GM12878 (cell line): ENCODE data around the gene ATG12. TPM values are rescaled to one million over a fixed set of nuclear protein-coding genes. Genes with fewer than 3 reads are reported as not detected.

Experiments
- ATAC-seq: fragments of 200-7000 bp; cut with Tn5 transposase; 3 replicates; pipeline ENCODE4 v1.9.1; 2020; ENCODE audit warnings: mild to moderate bottlenecking, moderate library complexity
- BruUV-seq: library from RNA; stranded (reverse); fragments of 400-500 nt; replicated peaks from 2 replicates; lab custom pipeline; 2021; lab: Mats Ljungman, UMichigan
- CTCF ChIA-PET: fragments of 300-600 bp; sonication (Branson Sonifier 250); formaldehyde crosslinking; extraction: SDS; loops from one replicate; lab custom pipeline; 2021; ENCODE audit warnings: inconsistent platforms; lab: Yijun Ruan, JAX
- POLR2A ChIA-PET: fragments of 350-600 bp; formaldehyde crosslinking; extraction: SDS; loops from one replicate; lab custom pipeline; 2021; ENCODE audit warnings: inconsistent platforms; lab: Charles Lee
- RAD21 ChIA-PET: fragments of 300-600 bp; sonication (Branson Sonifier 250); formaldehyde crosslinking; loops from one replicate; lab custom pipeline; 2023; ENCODE audit warnings: antibody characterized with exemption; ENCODE audit not compliant: unreplicated experiment; lab: Charles Lee
- SMC1A ChIA-PET: fragments of 300-600 bp; sonication (Branson Sonifier 250); formaldehyde crosslinking; loops from one replicate; lab custom pipeline; 2023; ENCODE audit not compliant: unreplicated experiment, uncharacterized antibody; lab: Charles Lee
- DNase-seq: peaks from one replicate; pipeline ENCODE4 v3.0.0-alpha.2; 2011; ENCODE audit warnings: low read depth, low spot score
- FAIRE-seq: peaks from 3 replicates; lab custom pipeline; 2011; peaks lifted over from hg19 to GRCh38; lab: Jason Lieb, UNC
- H2AFZ ChIP-seq: 2 replicates; pipeline ENCODE4 v1.6.0; 2011; ENCODE audit warnings: low read depth, low read length, control low read depth; ENCODE audit not compliant: control insufficient read depth
- H3K27ac ChIP-seq: 2 replicates; pipeline ENCODE4 v1.5.1; 2011; ENCODE audit warnings: control low read depth; ENCODE audit not compliant: control insufficient read depth, insufficient read depth
- H3K27me3 ChIP-seq, 2 experiments: replicated peaks in 1 of 2; 2 replicates each; pipeline versions ENCODE4 v1.6.0 to v1.6.1; 2011; ENCODE audit warnings: low read length in 1 of 2; ENCODE audit not compliant: control insufficient read depth in 2 of 2, insufficient read depth in 2 of 2
- H3K36me3 ChIP-seq, 2 experiments: 2 replicates each; pipeline ENCODE4 v1.5.1; 2011; ENCODE audit warnings: low read length in 1 of 2; ENCODE audit not compliant: control insufficient read depth in 2 of 2, insufficient read depth in 2 of 2
- H3K4me1 ChIP-seq: 2 replicates; pipeline ENCODE4 v1.6.1; 2011; ENCODE audit warnings: mild to moderate bottlenecking, low read length, moderate library complexity, mixed read lengths; ENCODE audit not compliant: control insufficient read depth, insufficient read depth
- H3K4me2 ChIP-seq: 2 replicates; pipeline ENCODE4 v1.6.0; 2011; ENCODE audit warnings: control low read depth; ENCODE audit not compliant: control insufficient read depth, insufficient read depth
- H3K4me3 ChIP-seq: fragments of 200-600 bp; sonication (generic); 2 replicates; pipeline ENCODE4 v1.5.1; 2016
- H3K79me2 ChIP-seq: 2 replicates; pipeline ENCODE4 v1.6.0; 2011; ENCODE audit warnings: low read length; ENCODE audit not compliant: control insufficient read depth, insufficient read depth
- H3K9ac ChIP-seq: 2 replicates; pipeline ENCODE4 v1.8.0; 2011; ENCODE audit warnings: low read length, control low read depth, mixed read lengths; ENCODE audit not compliant: control insufficient read depth, insufficient read depth
- H3K9me3 ChIP-seq: replicated peaks from 3 replicates; pipeline ENCODE4 v1.5.1; 2011; ENCODE audit warnings: mild to moderate bottlenecking, low read length; ENCODE audit not compliant: control insufficient read depth, insufficient read depth
- H4K20me1 ChIP-seq: 2 replicates; pipeline ENCODE4 v1.6.0; 2011; ENCODE audit not compliant: control insufficient read depth, insufficient read depth
- ESRRA ChIP-seq: IDR thresholded peaks from 2 replicates; pipeline ENCODE4 v1.6.1; 2012; ENCODE audit warnings: mild to moderate bottlenecking, low read length, improper control_type of control experiment
- KLF5 ChIP-seq: fragments of 450-650 bp; IDR thresholded peaks from 2 replicates; pipeline ENCODE4 v1.6.1; 2014; ENCODE audit warnings: mild to moderate bottlenecking; ENCODE audit not compliant: partially characterized antibody
- ZNF207 ChIP-seq: fragments of 450-650 bp; IDR thresholded peaks from 2 replicates; pipeline ENCODE4 v1.6.1; 2014; ENCODE audit warnings: antibody characterized with exemption, mild to moderate bottlenecking, borderline replicate concordance
- ZNF592 ChIP-seq: fragments of 450-650 bp; IDR thresholded peaks from 2 replicates; pipeline ENCODE4 v1.6.1; 2017; ENCODE audit warnings: mild to moderate bottlenecking, moderate library complexity
- WGBS: methylation state at CpG from one replicate; pipeline ENCODE4 v1.1.6; 2016; ENCODE audit warnings: low lambda C conversion rate; ENCODE audit not compliant: insufficient replicate concordance, insufficient coverage; ENCODE audit errors: missing lambda C conversion rate; 5-methylcytosine and 5-hydroxymethylcytosine counted together
- in situ Hi-C: fragments of 300-500 bp; cut with MboI; formaldehyde crosslinking; loops from 9 replicates; pipeline ENCODE4 v1.14.3; 2018; ENCODE audit warnings: mixed read lengths
- intact Hi-C: fragments of 100-400 bp; cut with micrococcal nuclease; formaldehyde crosslinking; loops from one replicate; pipeline ENCODE4 v1.14.2; 2022; ENCODE audit not compliant: unreplicated experiment
- polyA plus RNA-seq, 11 experiments: library from polyadenylated mRNA; depleted of rRNA in 4 of 11; unstranded in 6 of 11; stranded (reverse) in 5 of 11; fragments of >200 nt; fragmentation: Nextera tagmentation in 4 of 11; fragmentation: Illumina TruSeq in 1 of 11; extraction: Ambion mirVana in 4 of 11; extraction: Trizol in 1 of 11; gene quantifications; 1 replicate in 1 of 11; 2 replicates in 10 of 11; pipeline versions ENCODE4 v1.2.1 to v1.2.3, GENCODE V29; 2011 to 2016; ENCODE audit warnings: inconsistent platforms in 2 of 11, missing spikeins in 2 of 11, low read depth in 1 of 11
- total RNA-seq, 4 experiments: library from RNA; depleted of rRNA in 3 of 4; stranded (reverse); fragments of >200 nt in 3 of 4; fragmentation: Illumina TruSeq in 1 of 4; extraction: Trizol in 1 of 4; gene quantifications; 2 replicates each; pipeline versions ENCODE4 v1.2.1 to v1.2.3, GENCODE V29; 2013 to 2021
- TF ChIP-seq, protein P1 (sequence below): IDR thresholded peaks from 2 replicates; pipeline ENCODE4 v1.6.1; 2012; ENCODE audit warnings: improper control_type of control experiment, low read depth, low read length; ENCODE audit not compliant: insufficient replicate concordance

Gene ATG12
- total and polyA plus RNA-seq, 10 of the 15 experiments (the other 5 are each of a cell fraction or from before 2014, with no cell fraction given): 23.2 to 92.0 (median 58.6) TPM

DNA sequence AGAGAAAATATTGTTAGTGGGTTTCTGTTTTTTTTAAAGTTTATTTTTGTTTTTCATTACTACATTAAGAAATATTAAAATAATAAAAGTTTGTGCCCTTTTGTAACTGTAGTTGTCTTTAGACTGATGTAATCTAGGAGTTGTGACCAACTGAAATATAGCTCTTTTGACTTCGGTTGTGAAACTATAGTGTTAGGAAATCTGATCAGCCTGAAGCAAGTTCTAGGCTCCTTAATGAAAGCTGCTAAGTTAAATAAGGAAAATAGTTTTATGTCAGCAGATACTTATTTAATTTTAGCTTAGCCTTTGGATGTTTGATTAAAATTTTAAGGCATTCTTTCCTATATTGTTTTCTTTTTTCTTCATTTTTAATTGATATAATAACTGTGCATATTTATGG, 14.6 kb upstream of the ATG12 start:
- H3K27ac ChIP-seq: no peak overlapping the region
- ChIA-PET CTCF (interaction anchor here (0.8 to 1.3 kb wide), 2 partner anchors 9 to 13 kb away, joined by 3 read pairs; no protein-coding TSS in a partner anchor), SMC1A (interaction anchor here (0.9 to 1.0 kb wide), 2 partner anchors 11 to 231 kb away, joined by 3 read pairs; no protein-coding TSS in a partner anchor), RAD21 (interaction anchor here (0.9 kb wide), 1 partner anchor 21 kb away, joined by 3 read pairs; no protein-coding TSS in a partner anchor), POLR2A (interaction anchor here (0.7 kb wide), 1 partner anchor 11 kb away, joined by 3 read pairs; no protein-coding TSS in a partner anchor)
- in situ Hi-C loops: no loop called here
- no peaks in the 10 kb centered on the region for H3K4me1 ChIP-seq
- no peaks in the 10 kb centered on the region for H3K27me3 ChIP-seq
- TF ChIP-seq, protein P1, sequence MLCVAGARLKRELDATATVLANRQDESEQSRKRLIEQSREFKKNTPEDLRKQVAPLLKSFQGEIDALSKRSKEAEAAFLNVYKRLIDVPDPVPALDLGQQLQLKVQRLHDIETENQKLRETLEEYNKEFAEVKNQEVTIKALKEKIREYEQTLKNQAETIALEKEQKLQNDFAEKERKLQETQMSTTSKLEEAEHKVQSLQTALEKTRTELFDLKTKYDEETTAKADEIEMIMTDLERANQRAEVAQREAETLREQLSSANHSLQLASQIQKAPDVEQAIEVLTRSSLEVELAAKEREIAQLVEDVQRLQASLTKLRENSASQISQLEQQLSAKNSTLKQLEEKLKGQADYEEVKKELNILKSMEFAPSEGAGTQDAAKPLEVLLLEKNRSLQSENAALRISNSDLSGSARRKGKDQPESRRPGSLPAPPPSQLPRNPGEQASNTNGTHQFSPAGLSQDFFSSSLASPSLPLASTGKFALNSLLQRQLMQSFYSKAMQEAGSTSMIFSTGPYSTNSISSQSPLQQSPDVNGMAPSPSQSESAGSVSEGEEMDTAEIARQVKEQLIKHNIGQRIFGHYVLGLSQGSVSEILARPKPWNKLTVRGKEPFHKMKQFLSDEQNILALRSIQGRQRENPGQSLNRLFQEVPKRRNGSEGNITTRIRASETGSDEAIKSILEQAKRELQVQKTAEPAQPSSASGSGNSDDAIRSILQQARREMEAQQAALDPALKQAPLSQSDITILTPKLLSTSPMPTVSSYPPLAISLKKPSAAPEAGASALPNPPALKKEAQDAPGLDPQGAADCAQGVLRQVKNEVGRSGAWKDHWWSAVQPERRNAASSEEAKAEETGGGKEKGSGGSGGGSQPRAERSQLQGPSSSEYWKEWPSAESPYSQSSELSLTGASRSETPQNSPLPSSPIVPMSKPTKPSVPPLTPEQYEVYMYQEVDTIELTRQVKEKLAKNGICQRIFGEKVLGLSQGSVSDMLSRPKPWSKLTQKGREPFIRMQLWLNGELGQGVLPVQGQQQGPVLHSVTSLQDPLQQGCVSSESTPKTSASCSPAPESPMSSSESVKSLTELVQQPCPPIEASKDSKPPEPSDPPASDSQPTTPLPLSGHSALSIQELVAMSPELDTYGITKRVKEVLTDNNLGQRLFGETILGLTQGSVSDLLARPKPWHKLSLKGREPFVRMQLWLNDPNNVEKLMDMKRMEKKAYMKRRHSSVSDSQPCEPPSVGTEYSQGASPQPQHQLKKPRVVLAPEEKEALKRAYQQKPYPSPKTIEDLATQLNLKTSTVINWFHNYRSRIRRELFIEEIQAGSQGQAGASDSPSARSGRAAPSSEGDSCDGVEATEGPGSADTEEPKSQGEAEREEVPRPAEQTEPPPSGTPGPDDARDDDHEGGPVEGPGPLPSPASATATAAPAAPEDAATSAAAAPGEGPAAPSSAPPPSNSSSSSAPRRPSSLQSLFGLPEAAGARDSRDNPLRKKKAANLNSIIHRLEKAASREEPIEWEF: no peak
- TF ChIP-seq ESRRA (no peak), ZNF207 (no peak), KLF5 (no peak), ZNF592 (no peak)
- WGBS: 97% methylated on average over 1 of the region's 1 CpG
- no peak for ATAC-seq
- H3K79me2 ChIP-seq: peaks cover 71% of the 10 kb centered on the region
- no peak for FAIRE-seq
- H3K4me3 ChIP-seq: no peak overlapping the region
- DNase-seq: no peak
- no peaks in the 10 kb centered on the region for H4K20me1 ChIP-seq
- peaks cover 2% of the 10 kb centered on the region; the same call in 2 of the 3 replicates for H3K9me3 ChIP-seq
- intact Hi-C loops: no loop called here
- no peak overlapping the region for H3K4me2 ChIP-seq
- no TSS peak for BruUV-seq
- no peaks in the 10 kb centered on the region for H3K36me3 ChIP-seq
- H3K9ac ChIP-seq: no peak overlapping the region
- H2AFZ ChIP-seq: no peak overlapping the region
